DMS 273 (cell line): Measurements from ENCODE around the gene PDLIM5.

Experiments
- DNase-seq: peaks from one replicate; lab custom pipeline; 2025; ENCODE audit not compliant: unreplicated experiment; lab: John Stamatoyannopoulos, UW

The PDLIM5 gene

DNA sequence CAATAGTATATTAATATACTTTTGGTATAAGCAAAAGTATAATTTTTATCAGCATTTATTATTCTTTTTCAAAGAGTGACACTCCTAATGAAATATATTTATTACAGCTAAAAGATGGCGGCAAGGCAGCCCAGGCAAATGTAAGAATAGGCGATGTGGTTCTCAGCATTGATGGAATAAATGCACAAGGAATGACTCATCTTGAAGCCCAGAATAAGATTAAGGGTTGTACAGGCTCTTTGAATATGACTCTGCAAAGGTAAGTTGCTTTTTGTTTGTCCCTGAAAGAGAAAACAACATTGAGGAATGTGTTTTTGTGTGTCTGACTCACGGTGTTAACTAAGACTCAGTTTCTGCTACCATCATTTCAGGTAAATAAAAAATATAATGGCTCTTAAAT is 71.9 kb downstream of the PDLIM5 start:
- no peak for DNase-seq

- DNase-seq: no peak
Measured at GRCh38 chr4:94525993-94526728, 74.4 kb downstream of the PDLIM5 start.

- DNase-seq: no peak
Measured at GRCh38 chr4:94527556-94528233, 76.0 kb downstream of the PDLIM5 start.

DNA sequence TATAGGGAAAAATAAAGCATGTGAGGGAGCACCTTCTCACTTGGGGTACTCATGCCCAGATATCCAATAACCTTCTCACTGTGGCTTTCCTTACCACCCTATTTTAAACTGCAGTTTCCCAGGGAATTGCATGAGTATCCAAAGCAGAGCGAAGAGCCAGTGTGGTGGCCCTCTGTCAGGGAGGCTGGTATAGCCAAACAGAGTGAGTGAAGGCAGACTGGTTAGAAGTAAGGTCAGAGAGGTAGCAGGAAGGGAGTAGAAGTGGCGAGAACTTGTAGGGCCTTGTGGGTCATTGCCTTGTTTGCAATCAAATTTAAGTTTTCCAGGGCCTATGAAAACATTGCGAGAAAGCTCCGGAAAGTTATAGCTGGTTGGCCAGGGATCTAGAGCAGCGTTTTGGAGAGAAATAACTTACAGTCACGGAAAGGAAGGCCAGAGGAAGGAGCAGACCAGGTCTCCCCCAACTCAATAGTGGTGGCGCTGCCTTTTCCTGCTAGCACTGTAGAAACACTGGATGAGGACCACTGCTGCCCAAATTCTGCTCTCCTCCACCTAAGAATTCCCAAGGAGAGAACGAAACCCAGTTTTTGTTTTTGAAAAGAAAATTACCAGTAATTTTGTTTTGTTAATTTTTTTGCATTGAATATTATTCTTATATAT is 77.2 kb downstream of the PDLIM5 start:
- DNase-seq: no peak

DNA sequence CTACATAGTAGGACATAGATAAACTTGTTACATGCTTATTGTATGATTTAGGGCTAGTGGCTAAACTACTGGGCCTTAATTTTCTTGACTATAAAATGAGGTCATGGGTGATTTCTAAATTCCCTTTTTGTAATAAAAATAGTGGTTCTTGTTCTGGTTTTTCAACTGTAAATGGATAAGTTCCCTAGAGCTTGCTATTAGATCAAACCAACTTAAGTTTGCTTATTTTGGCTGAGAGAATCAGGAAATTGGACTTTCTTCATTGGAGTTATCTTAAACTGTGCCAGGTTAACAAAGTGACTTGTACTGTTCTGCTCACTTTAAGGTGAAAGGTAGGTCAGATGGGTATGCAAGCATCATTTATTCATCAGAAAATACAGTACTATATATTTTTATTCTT is 78.3 kb downstream of the PDLIM5 start:
- no peak for DNase-seq

DNA sequence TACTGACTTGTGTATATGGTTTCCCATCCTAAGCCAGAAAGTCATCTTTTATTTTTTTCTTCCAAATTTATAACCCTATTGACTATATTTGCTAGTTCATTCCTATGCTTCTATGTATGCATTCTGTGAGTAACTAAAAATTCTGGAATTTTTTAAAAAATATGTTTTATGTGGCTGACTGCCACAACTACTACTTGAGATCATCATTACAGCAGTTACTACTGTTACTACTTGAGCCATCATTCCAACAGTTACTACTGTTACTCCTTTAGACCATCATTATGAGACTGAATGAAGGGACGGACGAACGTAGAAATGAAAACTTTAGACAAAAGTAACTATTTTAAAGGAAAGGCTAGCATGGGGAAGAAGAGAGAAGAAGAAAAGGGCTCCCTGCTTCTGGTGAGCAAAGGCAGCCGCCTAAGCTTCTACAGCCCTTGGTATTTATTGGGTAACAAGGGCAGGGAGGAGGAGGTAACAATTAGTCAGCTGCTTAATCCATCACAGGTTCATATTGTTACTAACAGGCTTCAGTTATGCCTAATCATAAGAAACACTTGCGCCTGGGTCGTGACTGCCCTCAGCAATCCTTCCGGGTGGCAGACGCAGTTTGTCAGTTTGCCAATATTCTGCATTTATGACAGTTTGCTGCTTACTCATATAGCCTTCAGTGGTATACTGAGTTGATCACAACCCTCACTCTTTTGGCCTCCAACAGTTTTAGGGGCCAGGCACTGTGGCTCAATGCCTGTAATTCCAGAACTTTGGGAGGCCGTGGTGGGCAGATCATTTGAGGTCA is 80.4 kb downstream of the PDLIM5 start:
- no peak for DNase-seq

DNA sequence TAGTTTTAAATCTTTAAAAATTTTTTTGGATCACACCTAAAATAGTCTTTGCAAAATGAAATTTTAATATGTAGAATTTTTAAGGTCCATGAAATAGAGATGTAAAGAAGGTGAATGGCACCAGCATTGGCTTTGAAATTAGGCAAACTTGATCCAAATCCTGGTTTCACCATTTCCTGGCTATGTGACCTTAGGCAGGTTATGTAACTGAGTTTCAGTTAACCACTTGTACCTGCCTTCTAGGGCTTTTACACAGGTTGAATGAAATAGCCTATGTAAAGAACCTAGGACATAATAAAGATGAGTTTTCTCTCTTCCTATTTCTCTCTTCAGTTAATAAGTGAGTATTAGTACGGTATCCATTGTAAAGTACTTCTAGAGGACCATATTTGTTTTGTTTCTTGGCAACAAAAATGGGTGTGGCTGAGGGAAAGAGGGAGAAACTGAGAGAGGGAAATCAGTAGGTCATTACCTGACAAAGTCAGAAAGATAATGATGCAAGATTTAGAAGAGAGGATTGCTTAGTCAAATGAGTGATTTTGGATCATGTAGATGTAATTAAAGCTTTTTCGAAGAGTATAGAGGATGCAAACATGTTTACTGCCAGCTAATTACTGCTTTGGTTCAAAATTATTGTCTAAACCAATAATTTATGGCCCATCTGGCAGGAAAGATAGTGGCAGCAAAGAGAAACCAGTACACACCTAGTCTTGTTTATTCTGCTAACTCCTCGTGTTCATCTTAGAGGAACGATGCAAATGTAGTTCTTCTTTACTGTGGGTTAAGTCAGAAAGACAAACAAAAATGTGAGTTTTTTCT is 81.9 kb downstream of the PDLIM5 start:
- no peak for DNase-seq

GRCh38 chr4:94534401-94535312 is 82.9 kb downstream of the PDLIM5 start:
- no peak for DNase-seq

DNA sequence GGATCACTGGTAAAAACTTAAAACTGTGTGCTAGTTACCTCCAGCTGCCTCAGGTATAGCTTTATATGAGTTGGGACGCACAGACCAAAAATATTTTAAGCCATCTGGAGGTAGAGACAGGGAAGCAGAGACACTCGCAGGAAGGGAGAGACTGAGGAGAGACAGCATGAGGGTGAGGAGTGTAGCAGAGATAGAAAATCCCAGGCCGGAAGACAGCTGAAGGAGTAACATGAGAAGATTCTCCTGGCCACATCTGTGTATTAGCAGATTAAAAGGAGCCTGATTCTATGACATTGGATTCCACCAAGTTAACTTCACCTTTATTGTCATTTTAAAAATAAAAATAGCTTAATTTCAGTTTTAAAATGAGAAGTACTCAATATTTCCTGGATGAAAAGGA is 84.3 kb downstream of the PDLIM5 start:
- peak; percentile 59 for DNase-seq

DNA sequence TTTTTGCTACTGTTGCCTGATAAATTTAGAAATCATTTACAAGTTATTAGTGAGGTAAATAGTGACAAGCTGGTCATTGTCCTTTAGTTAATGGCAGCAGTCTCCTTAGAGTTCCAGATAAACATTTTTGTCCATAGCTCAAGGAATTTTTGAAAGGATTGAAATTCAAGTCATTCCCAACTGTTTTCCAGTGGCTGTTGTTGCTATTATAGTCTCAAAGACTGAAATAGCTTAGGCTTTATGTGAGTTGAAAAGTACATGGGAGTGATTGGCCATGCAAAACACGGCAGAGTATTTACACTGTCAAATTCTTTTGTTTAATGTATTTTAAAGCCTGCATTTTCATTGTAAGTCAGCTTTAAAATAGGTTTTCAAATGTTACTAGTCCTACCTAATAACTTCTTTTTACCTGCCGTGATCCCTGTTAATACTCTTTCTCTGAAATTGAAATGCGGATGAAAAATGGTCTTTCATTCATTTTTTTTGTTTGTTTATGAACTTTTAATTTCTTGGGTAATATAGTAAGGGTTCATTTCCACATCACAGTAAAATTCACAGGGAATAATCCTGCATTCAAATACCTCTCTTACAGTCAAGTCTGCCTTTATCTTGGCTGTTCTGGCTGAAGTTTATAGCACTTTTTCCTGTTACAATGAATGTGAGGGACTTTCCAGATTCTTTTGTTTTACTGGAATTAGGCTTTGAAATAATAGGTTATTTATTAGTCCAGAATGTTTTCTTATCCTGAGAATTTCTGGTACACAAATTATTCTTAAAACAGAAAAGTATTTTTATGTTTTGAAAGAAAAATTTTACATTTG is 85.1 kb downstream of the PDLIM5 start:
- no peak for DNase-seq

DNA sequence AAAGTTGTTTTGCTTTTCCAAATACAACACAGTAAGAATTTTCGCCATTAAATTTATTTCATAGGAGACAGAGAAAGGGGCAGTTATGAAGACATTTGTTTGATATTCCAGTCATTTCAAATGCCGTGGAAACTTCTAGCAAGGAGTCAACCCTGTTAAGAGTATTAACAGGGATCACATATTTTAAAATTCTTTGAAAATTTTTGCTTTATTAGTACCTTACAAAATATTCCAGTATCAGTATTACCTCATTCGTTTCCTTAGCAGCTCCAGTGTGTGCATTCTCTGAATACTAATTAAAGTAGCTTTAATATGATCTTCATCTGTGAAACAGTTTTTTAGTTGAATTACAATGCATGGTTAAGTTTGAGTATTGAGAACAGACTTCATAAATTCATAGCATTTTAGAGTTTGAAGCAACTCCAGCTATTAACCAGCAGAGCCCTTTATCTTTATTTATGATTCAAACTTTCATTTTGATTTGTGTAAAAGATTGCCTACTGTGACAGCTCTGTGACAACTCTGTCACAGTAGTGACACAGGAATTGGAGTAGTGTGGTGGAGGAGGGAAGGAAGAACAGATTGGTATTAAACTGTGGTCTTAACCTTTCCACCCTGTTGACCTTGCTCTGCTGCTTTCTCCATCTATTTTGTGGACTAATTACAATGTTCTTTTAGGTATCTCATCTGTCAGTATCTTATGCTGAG is 86.3 kb downstream of the PDLIM5 start:
- no peak for DNase-seq

GRCh38 chr4:94540476-94540875 is 88.7 kb downstream of the PDLIM5 start:
- no peak for DNase-seq

GRCh38 chr4:94544811-94545210 is 93.1 kb downstream of the PDLIM5 start:
- DNase-seq: no peak

DNA sequence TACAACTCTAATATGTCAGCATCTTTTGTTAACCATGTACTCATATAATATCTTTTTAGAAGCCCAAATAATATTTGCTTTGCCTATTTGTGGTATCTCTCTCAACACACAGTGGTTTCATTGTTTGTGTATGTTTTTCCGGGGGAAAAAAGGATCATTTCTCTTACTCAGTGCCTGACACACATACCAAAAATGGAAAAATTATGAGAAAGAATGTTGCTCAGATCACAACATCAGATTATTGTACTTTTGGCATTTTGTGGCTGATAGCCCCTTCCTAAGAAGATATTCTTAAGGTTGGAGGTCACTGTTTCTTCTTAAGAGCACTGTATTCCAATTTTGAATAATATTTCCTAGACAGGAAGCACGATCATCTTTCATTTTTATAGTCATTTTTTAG is 93.6 kb downstream of the PDLIM5 start:
- no peak for DNase-seq

DNA sequence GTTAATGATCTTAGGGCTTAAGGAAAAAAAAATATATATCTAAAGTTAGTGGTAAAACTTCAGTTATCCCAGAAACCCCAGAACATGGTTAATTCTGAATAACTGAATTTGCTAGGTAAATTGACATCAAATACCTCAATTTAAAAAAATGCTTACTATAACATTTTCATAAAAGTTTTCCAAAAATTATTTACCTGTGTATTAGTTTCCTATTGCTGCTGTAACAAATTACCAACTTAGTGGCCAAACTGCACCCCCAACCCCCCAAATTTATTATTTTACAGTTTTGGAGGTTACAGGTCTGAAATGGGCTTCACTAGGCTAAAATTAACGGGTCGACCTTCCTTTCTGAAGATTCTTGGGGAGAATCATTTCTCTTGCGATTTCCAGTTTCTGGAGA is 95.2 kb downstream of the PDLIM5 start:
- no peak for DNase-seq

GRCh38 chr4:94548571-94548970 is 96.8 kb downstream of the PDLIM5 start:
- DNase-seq: no peak

DNA sequence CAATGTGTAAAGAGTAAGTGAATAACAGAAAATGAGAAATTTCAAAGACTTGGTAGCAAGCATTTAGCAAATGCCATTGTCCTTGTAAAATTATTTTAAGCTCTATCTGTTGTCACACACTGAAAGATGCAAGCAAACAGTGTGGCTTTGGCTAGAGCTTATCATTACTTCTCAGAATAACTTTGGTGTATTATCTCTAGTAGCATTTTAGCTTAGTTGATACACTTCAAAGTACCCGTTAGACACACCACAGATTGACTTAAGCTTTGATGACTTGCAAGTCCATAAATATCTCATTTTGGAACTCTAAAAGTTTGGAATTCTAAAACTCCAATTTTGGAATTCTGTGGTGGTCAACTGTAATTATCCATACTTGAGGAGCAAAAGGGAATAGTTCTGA is 98.6 kb downstream of the PDLIM5 start:
- no peak for DNase-seq

- DNase-seq: no peak
Measured at GRCh38 chr4:94550851-94551250, 99.1 kb downstream of the PDLIM5 start.
